Breast epithelium (tissue), 4 donors: Measurements from ENCODE around the gene SORBS2. TPM values are rescaled to one million over a fixed set of nuclear protein-coding genes. Genes with fewer than 3 reads are reported as not detected.

Source experiments
- DNase-seq, 2 donors: peaks; one replicate each; pipeline ENCODE4 v3.0.0-alpha.2; 2019; ENCODE audit warnings: low spot score in 2 of 2
- H3K27ac ChIP-seq, 2 donors: fragments of 200-600 bp; sonication (generic) in 1 of 2; one replicate each; pipeline ENCODE4 v1.5.1; 2016 to 2019; ENCODE audit warnings: mild to moderate bottlenecking in 1 of 2
- H3K27me3 ChIP-seq, 2 donors: fragments of 200-600 bp; sonication (generic) in 1 of 2; one replicate each; pipeline versions ENCODE4 v1.5.1 to v1.6.0; 2017 to 2019; ENCODE audit warnings: control low read depth in 1 of 2, mild to moderate bottlenecking in 1 of 2
- H3K36me3 ChIP-seq: fragments of 200-600 bp; one replicate; pipeline ENCODE4 v1.5.1; 2019
- H3K4me1 ChIP-seq, 2 donors: fragments of 200-600 bp; sonication (generic); one replicate each; pipeline ENCODE4 v1.5.1; 2016 to 2019; ENCODE audit warnings: control low read depth in 1 of 2
- H3K4me3 ChIP-seq, 3 donors: fragments of 200-600 bp; sonication (generic); 1 replicate in 2 of 3; 2 replicates in 1 of 3; pipeline ENCODE4 v1.5.1; 2016 to 2019; ENCODE audit warnings: mild to moderate bottlenecking in 3 of 3, moderate library complexity in 2 of 3
- H3K9me3 ChIP-seq, 2 donors: fragments of 200-600 bp; sonication (generic) in 1 of 2; one replicate each; pipeline ENCODE4 v1.5.1; 2016 to 2019; ENCODE audit warnings: control low read depth in 1 of 2
- CTCF ChIP-seq, 3 donors: fragments of 450-650 bp; IDR thresholded peaks; one replicate each; pipeline ENCODE4 v1.5.1; 2016 to 2017; ENCODE audit warnings: antibody characterized with exemption in 3 of 3, mild to moderate bottlenecking in 3 of 3, moderate library complexity in 3 of 3
- POLR2A ChIP-seq: fragments of 450-650 bp; IDR thresholded peaks from one replicate; pipeline ENCODE4 v1.6.1; 2016; ENCODE audit warnings: antibody characterized with exemption, mild to moderate bottlenecking, moderate library complexity
- POLR2AphosphoS5 ChIP-seq, 3 donors: sonication (generic); formaldehyde crosslinking; IDR thresholded peaks; one replicate each; pipeline ENCODE4 v1.6.1; 2017; ENCODE audit warnings: antibody characterized with exemption in 3 of 3
- intact Hi-C: fragments of 100-400 bp; cut with DNase I; formaldehyde crosslinking; loops from one replicate; pipeline ENCODE4 v1.15.1; 2023; ENCODE audit warnings: low total_unique reads
- total RNA-seq, 3 donors: library from RNA; depleted of rRNA; stranded (reverse); fragments of >200 nt; gene quantifications; one replicate each; pipeline ENCODE4 v1.1.0, GENCODE V29; 2016

SORBS2 gene
- total RNA-seq, 3 donors from 2014 or later = 21.8 to 132 (median 105) TPM

GRCh38 chr4:185743722-185744487 lies 68.1 kb downstream of the SORBS2 start:
- Histone ChIP-seq H3K36me3 (no peaks in the 10 kb centered on the region), H3K9me3 (no peaks in the 10 kb centered on the region), H3K4me3 (no peak overlapping the region), H3K4me1 (no peaks in the 10 kb centered on the region), H3K27me3 (no peaks in the 10 kb centered on the region), H3K27ac (no peak overlapping the region)
- intact Hi-C loops = no loop called here
- DNase-seq = no peak
- TF ChIP-seq CTCF (IDR thresholded peaks at IDR 0.05) = no peak
- TF ChIP-seq POLR2AphosphoS5 (IDR thresholded peaks at IDR 0.05) = no peak
- TF ChIP-seq POLR2A = no peak

DNA sequence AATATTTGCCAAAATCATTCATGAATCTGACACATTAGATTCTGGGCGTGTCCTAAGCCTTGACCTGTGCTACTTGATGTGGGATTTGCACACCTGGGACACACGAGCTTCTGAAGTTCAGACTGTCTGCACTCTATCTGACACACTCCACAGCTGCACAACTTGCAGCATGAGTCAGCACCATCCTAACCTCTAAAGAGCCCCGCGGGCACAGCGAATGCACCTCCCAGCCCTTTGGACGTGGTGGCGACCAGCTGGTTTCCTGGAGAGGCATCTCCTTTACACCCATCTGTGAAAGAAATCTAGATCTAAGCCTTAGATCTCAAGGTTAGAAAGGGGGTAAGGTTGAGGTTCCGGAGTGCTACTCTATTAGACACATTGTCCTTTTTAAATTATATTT lies 69.2 kb downstream of the SORBS2 start:
- no peak for DNase-seq
- H3K27me3 ChIP-seq = no peaks in the 10 kb centered on the region
- no peaks in the 10 kb centered on the region for H3K9me3 ChIP-seq
- no peak overlapping the region for H3K27ac ChIP-seq
- intact Hi-C loops = no loop called here
- no peaks in the 10 kb centered on the region for H3K4me1 ChIP-seq
- H3K36me3 ChIP-seq = no peaks in the 10 kb centered on the region
- H3K4me3 ChIP-seq = no peak overlapping the region
- TF ChIP-seq POLR2A (no peak), POLR2AphosphoS5 (IDR thresholded peaks at IDR 0.05) (no peak), CTCF (IDR thresholded peaks at IDR 0.05) (no peak)

DNA sequence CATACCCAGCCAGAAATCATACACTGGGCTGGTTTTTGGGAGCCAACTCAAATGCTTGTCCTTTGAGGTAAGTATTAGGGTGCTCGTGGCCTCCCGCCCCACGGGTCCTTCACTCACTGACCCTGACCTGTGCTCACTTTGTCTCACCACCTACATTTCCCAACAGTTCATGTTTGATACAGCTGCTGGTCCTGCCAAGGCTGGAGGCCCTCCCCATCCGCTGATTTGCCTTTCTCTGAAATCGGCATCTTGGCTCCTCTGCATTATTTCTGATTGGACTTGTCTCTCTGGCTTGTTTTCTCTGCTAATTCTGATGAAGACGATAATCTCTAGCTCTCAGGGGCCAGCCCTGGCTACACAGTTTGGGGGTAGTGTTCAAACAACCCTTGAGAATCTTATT lies 70.2 kb downstream of the SORBS2 start:
- no peak for DNase-seq
- intact Hi-C loops = no loop called here
- TF ChIP-seq POLR2AphosphoS5 (IDR thresholded peaks at IDR 0.05) (no peak), POLR2A (no peak), CTCF (IDR thresholded peaks at IDR 0.05) (no peak)
- H3K4me3 ChIP-seq = no peak overlapping the region
- H3K27me3 ChIP-seq = no peaks in the 10 kb centered on the region
- no peak overlapping the region for H3K27ac ChIP-seq
- H3K9me3 ChIP-seq = no peaks in the 10 kb centered on the region
- H3K36me3 ChIP-seq = no peaks in the 10 kb centered on the region
- H3K4me1 ChIP-seq = peaks cover 0 to 2% of the 10 kb centered on the region in 2 donors

DNA sequence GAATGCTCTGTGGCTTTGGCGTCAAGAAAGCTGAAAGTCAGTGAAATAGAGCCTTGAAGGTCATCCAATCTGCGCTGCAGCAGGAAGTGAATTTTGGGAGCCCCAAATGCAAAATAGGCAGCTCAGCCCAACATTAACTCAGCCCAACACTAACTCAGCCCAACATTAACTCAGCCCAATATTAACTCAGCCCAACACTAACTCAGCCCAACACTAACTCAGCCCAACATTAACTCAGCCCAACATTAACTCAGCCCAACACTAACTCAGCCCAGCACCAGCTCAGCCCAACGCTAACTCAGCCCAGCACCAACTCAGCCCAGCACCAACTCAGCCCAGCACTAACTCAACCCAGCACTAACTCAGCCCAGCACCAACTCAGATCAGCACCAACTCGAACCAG lies 71.5 kb downstream of the SORBS2 start:
- H3K27me3 ChIP-seq = no peaks in the 10 kb centered on the region
- no peaks in the 10 kb centered on the region for H3K9me3 ChIP-seq
- H3K36me3 ChIP-seq = no peaks in the 10 kb centered on the region
- no peak for TF ChIP-seq POLR2A
- TF ChIP-seq POLR2AphosphoS5 (IDR thresholded peaks at IDR 0.05) = no peak
- no peak for TF ChIP-seq CTCF (IDR thresholded peaks at IDR 0.05)
- intact Hi-C loops = no loop called here
- no peak for DNase-seq
- H3K27ac ChIP-seq = peak overlapping the region in 1 of 2 donors; percentile 26
- H3K4me1 ChIP-seq = peaks cover 0 to 2% of the 10 kb centered on the region in 2 donors
- no peak overlapping the region for H3K4me3 ChIP-seq

GRCh38 chr4:185738820-185739219 lies 73.2 kb downstream of the SORBS2 start:
- Histone ChIP-seq H3K9me3 (no peaks in the 10 kb centered on the region), H3K36me3 (no peaks in the 10 kb centered on the region), H3K4me1 (peaks cover 0 to 2% of the 10 kb centered on the region in 2 donors), H3K27me3 (no peaks in the 10 kb centered on the region), H3K27ac (peak overlapping the region; percentile 45 to 46), H3K4me3 (no peak overlapping the region)
- TF ChIP-seq POLR2AphosphoS5 (IDR thresholded peaks at IDR 0.05) = no peak
- no peak for TF ChIP-seq CTCF (IDR thresholded peaks at IDR 0.05)
- no peak for TF ChIP-seq POLR2A
- intact Hi-C loops = no loop called here
- no peak for DNase-seq
